ENCODE data around the gene PAK4. TPM values are rescaled to one million over a fixed set of nuclear protein-coding genes. Genes with fewer than 3 reads are reported as not detected.
"Not testable (repeated sequence)": the region's sequence is repeated elsewhere in the genome, so short reads cannot be mapped to it uniquely, and the experiment has no call there.

PAK4 gene
- total RNA-seq, 2 experiments from 2014 or later, result 16.3 to 17.8 TPM

GRCh38 chr19:39136225-39136940 lies 10.8 kb downstream of the PAK4 start:
- Mint-ChIP-seq H3K4me3 (no peak overlapping the region), H3K9me3 (no peaks in the 10 kb centered on the region), H3K27ac (no peak overlapping the region), H3K36me3 (no peaks in the 10 kb centered on the region), H3K4me1 (ENCODE audit: low read depth) (peaks cover 16% of the 10 kb centered on the region), H3K27me3 (no peaks in the 10 kb centered on the region)
- DNase-seq, result no peak
- intact Hi-C loops (cut with micrococcal nuclease), result no loop called here
- ChIA-PET POLR2A (no interaction called here), CTCF (no interaction called here)

DNA sequence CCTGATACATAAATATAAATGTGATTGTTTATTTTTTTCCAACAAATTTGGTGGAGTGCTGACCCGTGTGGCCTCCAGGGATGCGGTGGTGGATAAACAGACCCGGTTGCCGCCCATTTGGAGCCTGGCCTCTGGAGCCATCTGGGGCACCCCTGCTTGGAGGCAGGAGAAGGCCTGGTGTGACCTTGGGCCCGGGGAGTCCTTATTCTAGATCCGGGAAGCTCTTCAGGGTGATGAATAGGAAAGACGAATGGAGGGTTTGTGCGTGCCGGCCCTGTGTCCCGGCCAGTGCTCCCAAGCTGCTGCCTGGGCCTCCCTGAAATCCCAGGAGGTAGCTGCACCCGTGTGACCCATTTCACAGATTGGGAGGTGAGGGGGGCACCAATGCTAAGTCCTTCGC lies 11.5 kb downstream of the PAK4 start:
- Mint-ChIP-seq H3K4me3 (no peak overlapping the region), H3K36me3 (no peaks in the 10 kb centered on the region), H3K27me3 (no peaks in the 10 kb centered on the region), H3K27ac (no peak overlapping the region), H3K9me3 (no peaks in the 10 kb centered on the region), H3K4me1 (ENCODE audit: low read depth) (peaks cover 12% of the 10 kb centered on the region)
- POLR2A ChIA-PET, result no interaction called here
- intact Hi-C loops (cut with micrococcal nuclease), result no loop called here
- DNase-seq, result no peak
- CTCF ChIA-PET, result interaction anchor here (0.8 kb wide), 1 partner anchor 27 kb away, joined by 3 read pairs; no protein-coding TSS in a partner anchor

DNA sequence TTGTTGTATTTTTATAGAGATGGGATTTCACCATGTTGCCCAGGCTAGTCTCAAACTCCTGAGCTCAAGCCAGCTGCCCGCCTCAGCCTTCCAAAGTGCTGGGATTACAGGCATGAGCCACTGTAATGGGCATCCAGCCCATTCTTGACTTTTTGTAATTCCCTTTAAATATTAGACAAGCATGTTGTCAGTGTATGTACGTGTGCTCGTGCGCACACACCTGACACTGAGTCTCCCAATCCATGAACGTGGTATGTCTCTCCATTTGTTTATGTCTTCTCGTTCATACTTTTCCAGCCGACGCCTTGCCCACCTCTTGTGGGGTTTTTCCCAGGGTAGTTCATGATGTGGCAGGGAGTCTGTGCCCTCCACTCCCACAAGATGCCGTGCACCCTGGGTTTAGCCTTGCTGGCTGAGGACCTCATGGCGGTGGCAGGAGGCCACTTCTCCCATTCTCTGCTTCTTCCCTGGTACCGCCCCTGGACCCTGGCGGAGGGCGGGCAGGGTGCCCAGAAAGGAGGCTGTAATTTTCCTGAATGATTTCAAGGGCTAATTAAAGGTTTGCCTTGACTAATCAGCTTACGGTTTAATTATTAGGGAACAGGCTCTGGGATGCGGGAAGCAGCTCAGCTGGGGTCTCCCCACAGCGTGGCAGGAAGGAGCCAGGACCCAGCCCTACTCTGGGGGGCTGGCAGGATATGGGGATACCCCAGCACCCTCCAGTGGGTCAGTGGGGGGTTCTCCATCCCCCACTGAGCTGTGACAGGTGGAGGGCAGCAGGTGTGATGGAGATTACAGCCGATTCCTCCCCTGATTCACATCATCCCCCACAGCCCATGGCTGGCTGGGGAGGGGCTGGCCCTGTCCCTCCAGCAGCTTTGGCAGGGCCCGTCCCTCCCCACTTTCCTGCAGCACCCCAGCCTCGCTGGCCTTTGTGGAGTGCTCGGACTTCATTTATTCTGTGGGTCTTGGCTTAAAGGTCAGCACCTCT lies 12.9 kb downstream of the PAK4 start:
- no peak overlapping the region for H3K27ac Mint-ChIP-seq
- ChIA-PET POLR2A (no interaction called here), CTCF (interaction anchor here (0.7 to 0.8 kb wide), 2 partner anchors 29 to 82 kb away, joined by 3 to 4 read pairs; no protein-coding TSS in a partner anchor)
- DNase-seq, result no peak
- peaks cover 2% of the 10 kb centered on the region for H3K4me1 Mint-ChIP-seq (ENCODE audit: low read depth)
- no peaks in the 10 kb centered on the region for H3K36me3 Mint-ChIP-seq
- no peak overlapping the region for H3K4me3 Mint-ChIP-seq
- H3K9me3 Mint-ChIP-seq, result no peaks in the 10 kb centered on the region
- intact Hi-C loops (cut with micrococcal nuclease), result no loop called here
- H3K27me3 Mint-ChIP-seq, result no peaks in the 10 kb centered on the region

GRCh38 chr19:39139305-39139874 lies 13.8 kb downstream of the PAK4 start:
- H3K27ac Mint-ChIP-seq, result no peak overlapping the region
- no peaks in the 10 kb centered on the region for H3K27me3 Mint-ChIP-seq
- H3K9me3 Mint-ChIP-seq, result no peaks in the 10 kb centered on the region
- H3K36me3 Mint-ChIP-seq, result no peaks in the 10 kb centered on the region
- intact Hi-C loops (cut with micrococcal nuclease), result no loop called here
- POLR2A ChIA-PET, result no interaction called here
- H3K4me3 Mint-ChIP-seq, result no peak overlapping the region
- CTCF ChIA-PET, result interaction anchor here (1.1 kb wide), 1 partner anchor 17 kb away, joined by 5 read pairs; no protein-coding TSS in a partner anchor
- DNase-seq, result no peak
- peaks cover 2% of the 10 kb centered on the region for H3K4me1 Mint-ChIP-seq (ENCODE audit: low read depth)

DNA sequence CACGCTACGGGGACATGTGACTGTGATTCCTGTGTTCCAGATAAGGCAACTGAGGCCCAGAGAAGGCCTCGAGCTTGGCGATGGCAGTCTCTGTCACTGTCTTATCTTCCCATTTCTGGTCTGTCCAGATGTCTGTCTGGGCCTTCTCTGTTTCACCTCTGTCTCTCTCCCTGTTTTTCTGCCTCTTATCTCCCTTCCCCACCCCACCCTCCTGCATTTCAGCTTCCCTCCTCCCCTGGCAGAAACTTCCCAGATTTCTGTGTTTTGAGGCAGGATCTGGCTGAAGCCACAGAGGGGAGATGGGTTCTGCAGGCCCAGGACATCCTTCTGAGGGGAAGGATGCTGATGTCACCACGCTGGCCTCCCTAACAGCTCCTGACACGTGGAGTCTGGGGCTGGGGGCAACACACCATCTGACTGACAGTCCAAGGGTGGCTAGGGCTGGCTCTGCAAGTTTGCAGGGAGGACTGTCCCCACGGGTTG lies 14.4 kb downstream of the PAK4 start:
- Mint-ChIP-seq H3K27ac (no peak overlapping the region), H3K9me3 (no peaks in the 10 kb centered on the region), H3K4me1 (ENCODE audit: low read depth) (peaks cover 2% of the 10 kb centered on the region), H3K27me3 (no peaks in the 10 kb centered on the region), H3K36me3 (no peaks in the 10 kb centered on the region), H3K4me3 (no peak overlapping the region)
- intact Hi-C loops (cut with micrococcal nuclease), result no loop called here
- POLR2A ChIA-PET, result no interaction called here
- CTCF ChIA-PET, result interaction anchor here (0.6 to 1.1 kb wide), 2 partner anchors 18 to 66 kb away, joined by 3 to 5 read pairs; no protein-coding TSS in a partner anchor
- DNase-seq, result no peak

DNA sequence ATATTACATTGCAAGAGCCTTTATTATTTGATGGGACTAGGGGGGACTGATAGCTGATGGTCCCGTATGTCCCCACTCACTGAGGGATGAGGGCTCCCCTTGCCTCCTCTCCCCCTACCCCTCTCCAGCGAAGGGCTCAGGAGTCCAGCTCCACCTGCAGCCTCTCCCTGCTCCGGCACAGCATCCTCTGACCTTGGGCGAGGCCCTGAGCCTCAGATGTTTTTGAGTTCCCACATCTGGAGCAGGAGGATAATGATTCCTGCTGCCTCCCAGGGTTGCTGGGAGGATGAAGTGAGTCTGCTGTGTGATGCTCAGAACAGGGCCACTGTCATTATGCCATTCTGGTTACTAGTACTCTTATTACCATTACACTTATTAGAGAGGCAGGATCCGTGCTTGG lies 15.0 kb downstream of the PAK4 start:
- Mint-ChIP-seq H3K27me3 (no peaks in the 10 kb centered on the region), H3K4me1 (ENCODE audit: low read depth) (peaks cover 2% of the 10 kb centered on the region), H3K4me3 (no peak overlapping the region), H3K27ac (no peak overlapping the region), H3K9me3 (no peaks in the 10 kb centered on the region), H3K36me3 (no peaks in the 10 kb centered on the region)
- ChIA-PET CTCF (no interaction called here), POLR2A (no interaction called here)
- intact Hi-C loops (cut with micrococcal nuclease), result no loop called here
- no peak for DNase-seq

- no peaks in the 10 kb centered on the region for H3K9me3 Mint-ChIP-seq
- H3K27ac Mint-ChIP-seq, result no peak overlapping the region
- CTCF ChIA-PET, result interaction anchor here (1.1 to 1.5 kb wide), 2 partner anchors 20 to 45 kb away, joined by 4 to 5 read pairs; no protein-coding TSS in a partner anchor
- H3K36me3 Mint-ChIP-seq, result no peaks in the 10 kb centered on the region
- no peak for DNase-seq
- no peaks in the 10 kb centered on the region for H3K4me1 Mint-ChIP-seq (ENCODE audit: low read depth)
- no peaks in the 10 kb centered on the region for H3K27me3 Mint-ChIP-seq
- intact Hi-C loops (cut with micrococcal nuclease), result no loop called here
- POLR2A ChIA-PET, result no interaction called here
- H3K4me3 Mint-ChIP-seq, result no peak overlapping the region
These were observed 16.3 kb downstream of the PAK4 start for GRCh38 chr19:39141929-39142328.

DNA sequence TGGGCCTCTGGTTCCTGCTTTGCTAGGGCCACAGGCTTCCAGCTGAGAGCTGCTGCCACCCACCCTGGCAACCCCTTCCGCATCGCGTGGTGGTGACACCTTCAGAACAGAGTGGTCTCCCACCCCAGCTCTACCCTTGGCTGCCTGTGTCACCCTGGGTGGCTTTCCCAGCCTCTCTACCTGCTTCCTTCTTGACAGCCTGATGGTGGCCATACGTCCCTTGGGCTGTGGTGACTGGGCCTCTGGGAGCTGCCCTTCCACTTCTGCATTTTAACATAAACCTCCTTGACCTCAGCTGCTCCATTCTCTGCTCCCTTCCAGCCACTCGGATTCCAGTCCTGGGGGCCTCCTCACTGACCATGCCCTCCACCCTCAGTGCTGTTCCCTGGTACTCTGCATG lies 17.0 kb downstream of the PAK4 start:
- Mint-ChIP-seq H3K4me3 (no peak overlapping the region), H3K27me3 (no peaks in the 10 kb centered on the region), H3K9me3 (no peaks in the 10 kb centered on the region), H3K36me3 (no peaks in the 10 kb centered on the region), H3K27ac (no peak overlapping the region), H3K4me1 (ENCODE audit: low read depth) (peaks cover 2% of the 10 kb centered on the region)
- ChIA-PET POLR2A (no interaction called here), CTCF (interaction anchor here (1.1 to 1.5 kb wide), 2 partner anchors 21 to 44 kb away, joined by 4 to 5 read pairs; no protein-coding TSS in a partner anchor)
- DNase-seq, result no peak
- intact Hi-C loops (cut with micrococcal nuclease), result no loop called here

DNA sequence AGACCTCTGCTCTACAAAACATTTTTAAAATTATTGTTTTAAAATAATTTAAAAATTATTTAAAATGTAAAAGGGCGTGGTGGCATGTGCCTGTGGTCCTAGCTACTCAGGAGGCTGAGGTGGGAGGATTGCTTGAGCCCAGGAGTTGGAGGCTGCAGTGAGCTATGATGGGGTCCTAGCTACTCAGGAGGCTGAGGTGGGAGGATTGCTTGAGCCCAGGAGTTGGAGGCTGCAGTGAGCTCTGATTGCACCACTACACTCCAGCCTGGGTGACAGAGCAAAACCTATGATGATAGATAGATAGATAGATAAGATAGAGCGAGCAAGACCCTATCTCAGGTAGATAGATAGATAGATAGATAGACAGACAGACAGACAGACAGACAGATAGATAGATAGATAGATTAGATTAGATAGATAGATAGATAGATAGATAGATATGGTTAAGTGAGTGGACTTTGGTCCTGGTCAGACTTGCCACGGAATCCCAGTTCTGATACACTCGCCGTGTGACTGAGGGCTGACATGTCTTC lies 18.2 kb downstream of the PAK4 start:
- H3K4me1 Mint-ChIP-seq (ENCODE audit: low read depth); intact Hi-C loops (cut with micrococcal nuclease); CTCF ChIA-PET; H3K36me3 Mint-ChIP-seq; H3K27ac Mint-ChIP-seq; H3K9me3 Mint-ChIP-seq; DNase-seq; H3K27me3 Mint-ChIP-seq; POLR2A ChIA-PET; H3K4me3 Mint-ChIP-seq: not testable (repeated sequence)

- Mint-ChIP-seq H3K27me3 (no peaks in the 10 kb centered on the region), H3K4me1 (ENCODE audit: low read depth) (peaks cover 2% of the 10 kb centered on the region), H3K4me3 (no peak overlapping the region), H3K27ac (no peak overlapping the region), H3K9me3 (no peaks in the 10 kb centered on the region), H3K36me3 (peaks cover 5% of the 10 kb centered on the region)
- CTCF ChIA-PET, result interaction anchor here (1.3 kb wide), 1 partner anchor 182 kb away, joined by 3 read pairs; no protein-coding TSS in a partner anchor
- no peak for DNase-seq
- intact Hi-C loops (cut with micrococcal nuclease), result no loop called here
- POLR2A ChIA-PET, result no interaction called here
These were observed 18.9 kb downstream of the PAK4 start for GRCh38 chr19:39144290-39145071.

- CTCF ChIA-PET, result interaction anchor here (1.3 kb wide), 1 partner anchor 183 kb away, joined by 3 read pairs; no protein-coding TSS in a partner anchor
- no peaks in the 10 kb centered on the region for H3K9me3 Mint-ChIP-seq
- H3K36me3 Mint-ChIP-seq, result peaks cover 5% of the 10 kb centered on the region
- POLR2A ChIA-PET, result no interaction called here
- peaks cover 2% of the 10 kb centered on the region for H3K4me1 Mint-ChIP-seq (ENCODE audit: low read depth)
- intact Hi-C loops (cut with micrococcal nuclease), result no loop called here
- H3K27ac Mint-ChIP-seq, result no peak overlapping the region
- no peak overlapping the region for H3K4me3 Mint-ChIP-seq
- H3K27me3 Mint-ChIP-seq, result no peaks in the 10 kb centered on the region
- no peak for DNase-seq
These were observed 19.8 kb downstream of the PAK4 start for GRCh38 chr19:39145180-39145953.

Data from activated CD4-positive, alpha-beta memory T cell treated with anti-CD3 and anti-CD28 coated beads for 36 hours (primary cell).